ENCODE measurements around the gene NPAS3.

DNA sequence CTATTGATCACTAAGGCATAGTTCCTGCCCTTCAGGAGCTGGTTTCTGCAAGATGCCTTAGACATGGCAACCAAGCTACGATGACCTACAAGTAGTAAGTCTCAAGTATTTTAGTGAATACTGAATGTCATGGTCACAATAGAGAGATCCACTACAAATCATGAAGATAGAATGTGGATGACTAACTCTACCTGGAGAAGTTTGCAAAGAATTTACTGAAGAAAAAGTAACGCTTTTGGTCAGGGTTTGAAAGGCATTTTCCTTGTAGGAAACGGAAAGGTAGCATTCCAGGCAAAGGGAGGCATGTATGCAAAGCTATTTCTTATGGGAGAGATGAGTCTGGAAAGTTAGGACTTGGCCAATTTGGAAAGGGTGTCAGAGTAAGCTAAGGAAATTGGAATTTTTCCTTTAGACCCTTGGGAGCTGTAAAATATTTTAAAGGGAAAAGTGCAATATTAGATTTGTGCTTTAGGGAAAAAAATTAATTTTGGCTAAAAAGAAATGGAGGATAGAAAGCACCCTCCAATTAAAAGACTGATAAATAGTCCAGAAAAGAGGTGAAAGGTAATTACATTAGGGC is 634.7 kb downstream of the NPAS3 start:
- TF ChIP-seq, protein P1, sequence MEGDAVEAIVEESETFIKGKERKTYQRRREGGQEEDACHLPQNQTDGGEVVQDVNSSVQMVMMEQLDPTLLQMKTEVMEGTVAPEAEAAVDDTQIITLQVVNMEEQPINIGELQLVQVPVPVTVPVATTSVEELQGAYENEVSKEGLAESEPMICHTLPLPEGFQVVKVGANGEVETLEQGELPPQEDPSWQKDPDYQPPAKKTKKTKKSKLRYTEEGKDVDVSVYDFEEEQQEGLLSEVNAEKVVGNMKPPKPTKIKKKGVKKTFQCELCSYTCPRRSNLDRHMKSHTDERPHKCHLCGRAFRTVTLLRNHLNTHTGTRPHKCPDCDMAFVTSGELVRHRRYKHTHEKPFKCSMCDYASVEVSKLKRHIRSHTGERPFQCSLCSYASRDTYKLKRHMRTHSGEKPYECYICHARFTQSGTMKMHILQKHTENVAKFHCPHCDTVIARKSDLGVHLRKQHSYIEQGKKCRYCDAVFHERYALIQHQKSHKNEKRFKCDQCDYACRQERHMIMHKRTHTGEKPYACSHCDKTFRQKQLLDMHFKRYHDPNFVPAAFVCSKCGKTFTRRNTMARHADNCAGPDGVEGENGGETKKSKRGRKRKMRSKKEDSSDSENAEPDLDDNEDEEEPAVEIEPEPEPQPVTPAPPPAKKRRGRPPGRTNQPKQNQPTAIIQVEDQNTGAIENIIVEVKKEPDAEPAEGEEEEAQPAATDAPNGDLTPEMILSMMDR (IDR thresholded peaks at IDR 0.05) = no peak
- no peak for TF ChIP-seq ZFX (IDR thresholded peaks at IDR 0.05; ENCODE audit: borderline replicate concordance)

Measured in 22Rv1 (cell line).